Activated T-cell treated with anti-CD3 and anti-CD28 coated beads, Interleukin-2, amount 50 U/mL, for 4 hours (primary cell): ENCODE results near the gene IRS1. TPM values are rescaled to one million over a fixed set of nuclear protein-coding genes. Genes with fewer than 3 reads are reported as not detected.

Experiments
- total RNA-seq, 3 donors: library from RNA; stranded (reverse); gene quantifications; one replicate each; pipeline ENCODE4 v1.2.1, GENCODE V29; 2021

IRS1 gene
- total RNA-seq, 3 donors from 2014 or later = 3.9 to 4.6 (median 4.6) TPM

Other genes with a start within 250 kb of the IRS1 start
- gene RHBDD1, start 36.2 kb upstream of the IRS1 start, total RNA-seq = 10 to 100 TPM; 37.9 to 40.0 (median 38.7) TPM